ENCODE data around the gene PSMD8.

- TF ChIP-seq ARNT (IDR thresholded peaks at IDR 0.05) (no peak), FOXA1 (IDR thresholded peaks at IDR 0.05) (no peak), L3MBTL2 (conservative IDR thresholded peaks at IDR 0.05) (no peak), FOXM1 (IDR thresholded peaks at IDR 0.05; ENCODE audit: borderline replicate concordance) (no peak), PKNOX1 (IDR thresholded peaks at IDR 0.05) (no peak), SP1 (IDR thresholded peaks at IDR 0.05) (no peak), TARDBP (IDR thresholded peaks at IDR 0.05) (no peak), HDGF (IDR thresholded peaks at IDR 0.05; ENCODE audit: borderline replicate concordance) (no peak), FOXK2 (IDR thresholded peaks at IDR 0.05) (no peak), NFRKB (IDR thresholded peaks at IDR 0.05) (no peak), ELF4 (IDR thresholded peaks at IDR 0.05) (no peak), BHLHE40 (IDR thresholded peaks at IDR 0.05; ENCODE audit: borderline replicate concordance) (no peak), ZNF384 (IDR thresholded peaks at IDR 0.05) (no peak), SUZ12 (IDR thresholded peaks at IDR 0.05) (no peak)
Measured at GRCh38 chr19:38395381-38396114, 21.2 kb downstream of the PSMD8 start.

All from HEK293T (cell line).